HepG2 (cell line): ENCODE results near the gene TEKT5. TPM values are rescaled to one million over a fixed set of nuclear protein-coding genes. Genes with fewer than 3 reads are reported as not detected.

Experiments
- ASH2L ChIP-seq: fragments of 300-600, 200-600 bp; sonication (generic); IDR thresholded peaks from 2 replicates; pipeline ENCODE4 v1.7.0; 2017; ENCODE audit warnings: low read depth, mild to moderate bottlenecking, moderate library complexity, mixed read lengths, low read length; ENCODE audit not compliant: insufficient read length
- HNRNPK ChIP-seq: fragments of 200-400 bp; formaldehyde crosslinking; IDR thresholded peaks from 2 replicates; pipeline ENCODE4 v1.6.1; 2018; ENCODE audit warnings: low read length, low read depth, moderate library complexity, mild to moderate bottlenecking; ENCODE audit not compliant: poor library complexity, severe bottlenecking
- KAT7 ChIP-seq: IDR thresholded peaks from 2 replicates; pipeline ENCODE4 v1.6.1; 2018; ENCODE audit warnings: borderline replicate concordance, missing compliant biosample characterization
- MIER2 ChIP-seq: IDR thresholded peaks from 2 replicates; pipeline ENCODE4 v1.6.1; 2016; ENCODE audit warnings: missing biosample characterization, missing genetic modification reagents
- NAIF1 ChIP-seq: sonication (generic); formaldehyde crosslinking; IDR thresholded peaks from 2 replicates; pipeline ENCODE4 v1.5.0; 2020; ENCODE audit warnings: mild to moderate bottlenecking, missing genetic modification reagents, borderline replicate concordance
- SAP130 ChIP-seq: IDR thresholded peaks from 2 replicates; pipeline ENCODE4 v1.6.1; 2016; ENCODE audit warnings: low read depth
- ZBTB43 ChIP-seq: sonication (generic); formaldehyde crosslinking; conservative IDR thresholded peaks from 2 replicates; pipeline ENCODE4 v1.4.0; 2020; ENCODE audit warnings: missing genetic modification reagents
- ZNF142 ChIP-seq: sonication (generic); formaldehyde crosslinking; IDR thresholded peaks from 2 replicates; pipeline ENCODE4 v1.4.0; 2020; ENCODE audit warnings: missing genetic modification reagents
- ZNF768 ChIP-seq: sonication (generic); formaldehyde crosslinking; IDR thresholded peaks from 2 replicates; pipeline ENCODE4 v1.4.0; 2020; ENCODE audit warnings: missing genetic modification reagents
- ZNF792 ChIP-seq: IDR thresholded peaks from 2 replicates; pipeline ENCODE4 v1.6.1; 2016
- ZNF883 ChIP-seq: sonication (generic); formaldehyde crosslinking; IDR thresholded peaks from 2 replicates; pipeline ENCODE4 v1.5.1; 2020; ENCODE audit warnings: mild to moderate bottlenecking, missing genetic modification reagents; ENCODE audit errors: not compliant biosample characterization
- polyA plus RNA-seq, 8 experiments: library from polyadenylated mRNA; depleted of rRNA in 3 of 8; stranded (reverse) in 7 of 8; unstranded in 1 of 8; fragments of >200 nt; fragmentation: Illumina TruSeq in 4 of 8; extraction: Trizol in 4 of 8; gene quantifications; 2 replicates each; pipeline versions ENCODE4 v1.2.1 to v1.2.3, GENCODE V29; 2011 to 2016; ENCODE audit warnings: low read depth in 4 of 8, missing spikeins in 1 of 8, mixed read lengths in 1 of 8; ENCODE audit not compliant: insufficient read depth in 1 of 8
- total RNA-seq, 5 experiments: library from RNA; depleted of rRNA; stranded (reverse); fragments of >200 nt; fragmentation: Illumina TruSeq; extraction: Trizol; gene quantifications; 2 replicates each; pipeline ENCODE4 v1.2.3, GENCODE V29; 2016; ENCODE audit warnings: low read depth in 1 of 5
- TF ChIP-seq, protein P1 (sequence below): sonication (generic); formaldehyde crosslinking; IDR thresholded peaks from 2 replicates; pipeline ENCODE4 v1.5.1; 2020; ENCODE audit warnings: missing genetic modification reagents, mild to moderate bottlenecking, borderline replicate concordance
- TF ChIP-seq, protein P2 (sequence below): sonication (generic); formaldehyde crosslinking; conservative IDR thresholded peaks from 2 replicates; pipeline ENCODE4 v1.8.0; 2022; ENCODE audit warnings: missing genetic modification reagents
- TF ChIP-seq, protein P3 (sequence below): sonication (generic); formaldehyde crosslinking; IDR thresholded peaks from 2 replicates; pipeline ENCODE4 v1.8.0; 2022; ENCODE audit warnings: mild to moderate bottlenecking, missing genetic modification reagents, moderate library complexity

Gene TEKT5
- total and polyA plus RNA-seq, 2 of the 13 experiments (the other 11 are each of a cell fraction or from before 2014, with no cell fraction given), result 0.16 TPM; not detected in 1

DNA sequence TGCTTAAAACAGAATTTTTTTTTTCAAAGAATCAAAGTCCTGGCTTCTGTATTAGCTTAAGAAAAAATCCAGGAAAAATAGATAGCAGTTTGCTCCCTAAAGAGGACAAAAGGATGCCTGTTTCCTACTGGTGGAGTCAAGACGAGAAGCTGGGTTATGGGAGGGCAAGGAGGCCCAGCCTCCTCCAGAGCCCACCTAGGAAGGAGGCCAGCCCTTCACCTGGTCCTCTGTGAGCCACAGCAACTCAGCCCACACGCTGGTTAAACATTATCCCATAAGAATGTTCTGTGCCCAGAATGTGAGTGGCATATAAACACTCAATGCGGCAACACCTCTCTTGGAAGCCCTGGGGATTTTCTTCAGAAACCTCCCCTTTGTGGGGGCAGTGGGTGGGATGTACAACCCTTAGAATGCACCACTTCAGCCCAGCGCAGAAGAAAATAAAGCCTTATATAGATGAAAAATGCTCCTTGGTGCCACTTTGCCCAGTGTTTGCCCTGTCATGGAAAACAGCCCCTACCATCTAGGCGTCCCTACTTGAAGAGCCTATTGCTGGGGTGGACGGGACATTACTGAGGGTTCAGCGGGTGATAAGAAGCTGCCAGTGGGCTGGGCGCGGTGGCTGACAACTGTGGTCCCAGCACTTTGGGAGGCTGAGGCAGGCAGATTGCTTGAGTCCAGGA, 48.0 kb downstream of the TEKT5 start (continued):
- TF ChIP-seq ZNF142 (CRISPR knock-in tag) (no peak), ZNF768 (no peak), ASH2L (no peak), MIER2 (CRISPR knock-in tag) (no peak), SAP130 (peak; percentile 35), HNRNPK (no peak), ZBTB43 (CRISPR knock-in tag) (0 out of 2 replicates have a peak, but pooled peaks have one; percentile 7), ZNF883 (CRISPR knock-in tag) (no peak), KAT7 (CRISPR knock-in tag) (no peak), ZNF792 (CRISPR knock-in tag) (no peak), NAIF1 (no peak)
- TF ChIP-seq, protein P1, sequence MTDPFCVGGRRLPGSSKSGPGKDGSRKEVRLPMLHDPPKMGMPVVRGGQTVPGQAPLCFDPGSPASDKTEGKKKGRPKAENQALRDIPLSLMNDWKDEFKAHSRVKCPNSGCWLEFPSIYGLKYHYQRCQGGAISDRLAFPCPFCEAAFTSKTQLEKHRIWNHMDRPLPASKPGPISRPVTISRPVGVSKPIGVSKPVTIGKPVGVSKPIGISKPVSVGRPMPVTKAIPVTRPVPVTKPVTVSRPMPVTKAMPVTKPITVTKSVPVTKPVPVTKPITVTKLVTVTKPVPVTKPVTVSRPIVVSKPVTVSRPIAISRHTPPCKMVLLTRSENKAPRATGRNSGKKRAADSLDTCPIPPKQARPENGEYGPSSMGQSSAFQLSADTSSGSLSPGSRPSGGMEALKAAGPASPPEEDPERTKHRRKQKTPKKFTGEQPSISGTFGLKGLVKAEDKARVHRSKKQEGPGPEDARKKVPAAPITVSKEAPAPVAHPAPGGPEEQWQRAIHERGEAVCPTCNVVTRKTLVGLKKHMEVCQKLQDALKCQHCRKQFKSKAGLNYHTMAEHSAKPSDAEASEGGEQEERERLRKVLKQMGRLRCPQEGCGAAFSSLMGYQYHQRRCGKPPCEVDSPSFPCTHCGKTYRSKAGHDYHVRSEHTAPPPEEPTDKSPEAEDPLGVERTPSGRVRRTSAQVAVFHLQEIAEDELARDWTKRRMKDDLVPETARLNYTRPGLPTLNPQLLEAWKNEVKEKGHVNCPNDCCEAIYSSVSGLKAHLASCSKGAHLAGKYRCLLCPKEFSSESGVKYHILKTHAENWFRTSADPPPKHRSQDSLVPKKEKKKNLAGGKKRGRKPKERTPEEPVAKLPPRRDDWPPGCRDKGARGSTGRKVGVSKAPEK (CRISPR knock-in tag), result peak; percentile 69; the same call in 1 of the 2 replicates
- TF ChIP-seq, protein P2, sequence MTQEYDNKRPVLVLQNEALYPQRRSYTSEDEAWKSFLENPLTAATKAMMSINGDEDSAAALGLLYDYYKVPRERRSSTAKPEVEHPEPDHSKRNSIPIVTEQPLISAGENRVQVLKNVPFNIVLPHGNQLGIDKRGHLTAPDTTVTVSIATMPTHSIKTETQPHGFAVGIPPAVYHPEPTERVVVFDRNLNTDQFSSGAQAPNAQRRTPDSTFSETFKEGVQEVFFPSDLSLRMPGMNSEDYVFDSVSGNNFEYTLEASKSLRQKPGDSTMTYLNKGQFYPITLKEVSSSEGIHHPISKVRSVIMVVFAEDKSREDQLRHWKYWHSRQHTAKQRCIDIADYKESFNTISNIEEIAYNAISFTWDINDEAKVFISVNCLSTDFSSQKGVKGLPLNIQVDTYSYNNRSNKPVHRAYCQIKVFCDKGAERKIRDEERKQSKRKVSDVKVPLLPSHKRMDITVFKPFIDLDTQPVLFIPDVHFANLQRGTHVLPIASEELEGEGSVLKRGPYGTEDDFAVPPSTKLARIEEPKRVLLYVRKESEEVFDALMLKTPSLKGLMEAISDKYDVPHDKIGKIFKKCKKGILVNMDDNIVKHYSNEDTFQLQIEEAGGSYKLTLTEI (CRISPR knock-in tag), result no peak
- TF ChIP-seq, protein P3, sequence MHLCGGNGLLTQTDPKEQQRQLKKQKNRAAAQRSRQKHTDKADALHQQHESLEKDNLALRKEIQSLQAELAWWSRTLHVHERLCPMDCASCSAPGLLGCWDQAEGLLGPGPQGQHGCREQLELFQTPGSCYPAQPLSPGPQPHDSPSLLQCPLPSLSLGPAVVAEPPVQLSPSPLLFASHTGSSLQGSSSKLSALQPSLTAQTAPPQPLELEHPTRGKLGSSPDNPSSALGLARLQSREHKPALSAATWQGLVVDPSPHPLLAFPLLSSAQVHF (CRISPR knock-in tag), result no peak
